HG03175 (cell line): ENCODE data around the gene APOA4.

Source experiments
- ATAC-seq: cut with Tn5 transposase; IDR thresholded peaks from one replicate; pipeline ENCODE4 v1.9.1; 2021; ENCODE audit warnings: mild to moderate bottlenecking, moderate library complexity; ENCODE audit not compliant: unreplicated experiment

APOA4 gene

DNA sequence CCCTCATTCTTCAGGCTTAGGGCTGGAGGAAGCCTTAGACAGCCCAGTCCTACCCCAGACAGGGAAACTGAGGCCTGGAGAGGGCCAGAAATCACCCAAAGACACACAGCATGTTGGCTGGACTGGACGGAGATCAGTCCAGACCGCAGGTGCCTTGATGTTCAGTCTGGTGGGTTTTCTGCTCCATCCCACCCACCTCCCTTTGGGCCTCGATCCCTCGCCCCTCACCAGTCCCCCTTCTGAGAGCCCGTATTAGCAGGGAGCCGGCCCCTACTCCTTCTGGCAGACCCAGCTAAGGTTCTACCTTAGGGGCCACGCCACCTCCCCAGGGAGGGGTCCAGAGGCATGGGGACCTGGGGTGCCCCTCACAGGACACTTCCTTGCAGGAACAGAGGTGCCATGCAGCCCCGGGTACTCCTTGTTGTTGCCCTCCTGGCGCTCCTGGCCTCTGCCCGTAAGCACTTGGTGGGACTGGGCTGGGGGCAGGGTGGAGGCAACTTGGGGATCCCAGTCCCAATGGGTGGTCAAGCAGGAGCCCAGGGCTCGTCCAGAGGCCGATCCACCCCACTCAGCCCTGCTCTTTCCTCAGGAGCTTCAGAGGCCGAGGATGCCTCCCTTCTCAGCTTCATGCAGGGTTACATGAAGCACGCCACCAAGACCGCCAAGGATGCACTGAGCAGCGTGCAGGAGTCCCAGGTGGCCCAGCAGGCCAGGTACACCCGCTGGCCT lies 7.2 kb upstream of the APOA4 start:
- no peak for ATAC-seq

DNA sequence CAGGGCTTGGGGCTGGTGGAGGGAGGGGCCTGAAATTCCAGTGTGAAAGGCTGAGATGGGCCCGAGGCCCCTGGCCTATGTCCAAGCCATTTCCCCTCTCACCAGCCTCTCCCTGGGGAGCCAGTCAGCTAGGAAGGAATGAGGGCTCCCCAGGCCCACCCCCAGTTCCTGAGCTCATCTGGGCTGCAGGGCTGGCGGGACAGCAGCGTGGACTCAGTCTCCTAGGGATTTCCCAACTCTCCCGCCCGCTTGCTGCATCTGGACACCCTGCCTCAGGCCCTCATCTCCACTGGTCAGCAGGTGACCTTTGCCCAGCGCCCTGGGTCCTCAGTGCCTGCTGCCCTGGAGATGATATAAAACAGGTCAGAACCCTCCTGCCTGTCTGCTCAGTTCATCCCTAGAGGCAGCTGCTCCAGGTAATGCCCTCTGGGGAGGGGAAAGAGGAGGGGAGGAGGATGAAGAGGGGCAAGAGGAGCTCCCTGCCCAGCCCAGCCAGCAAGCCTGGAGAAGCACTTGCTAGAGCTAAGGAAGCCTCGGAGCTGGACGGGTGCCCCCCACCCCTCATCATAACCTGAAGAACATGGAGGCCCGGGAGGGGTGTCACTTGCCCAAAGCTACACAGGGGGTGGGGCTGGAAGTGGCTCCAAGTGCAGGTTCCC lies 6.5 kb upstream of the APOA4 start, which contains the start of gene APOC3:
TSS of gene APOC3 (plus strand) at position 383 of the 659 bp plus-strand sequence. CDS start 676 bp downstream, outside the sequence.
- no peak for ATAC-seq

DNA sequence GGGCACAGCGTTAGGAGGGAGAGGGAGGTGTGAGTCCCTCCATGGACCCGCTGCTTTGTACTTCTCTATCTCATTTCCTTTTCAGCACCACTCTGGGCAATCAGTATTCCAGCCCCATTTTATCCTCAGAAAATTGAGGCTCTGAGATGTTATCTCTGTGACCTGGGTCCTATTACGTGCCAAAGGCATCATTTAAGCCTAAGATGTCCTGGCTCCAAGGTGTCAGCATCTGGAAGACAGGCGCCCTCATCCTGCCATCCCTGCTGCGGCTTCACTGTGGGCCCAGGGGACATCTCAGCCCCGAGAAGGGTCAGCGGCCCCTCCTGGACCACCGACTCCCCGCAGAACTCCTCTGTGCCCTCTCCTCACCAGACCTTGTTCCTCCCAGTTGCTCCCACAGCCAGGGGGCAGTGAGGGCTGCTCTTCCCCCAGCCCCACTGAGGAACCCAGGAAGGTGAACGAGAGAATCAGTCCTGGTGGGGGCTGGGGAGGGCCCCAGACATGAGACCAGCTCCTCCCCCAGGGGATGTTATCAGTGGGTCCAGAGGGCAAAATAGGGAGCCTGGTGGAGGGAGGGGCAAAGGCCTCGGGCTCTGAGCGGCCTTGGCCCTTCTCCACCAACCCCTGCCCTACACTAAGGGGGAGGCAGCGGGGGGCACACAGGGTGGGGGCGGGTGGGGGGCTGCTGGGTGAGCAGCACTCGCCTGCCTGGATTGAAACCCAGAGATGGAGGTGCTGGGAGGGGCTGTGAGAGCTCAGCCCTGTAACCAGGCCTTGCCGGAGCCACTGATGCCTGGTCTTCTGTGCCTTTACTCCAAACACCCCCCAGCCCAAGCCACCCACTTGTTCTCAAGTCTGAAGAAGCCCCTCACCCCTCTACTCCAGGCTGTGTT lies 5.8 kb upstream of the APOA4 start:
- no peak for ATAC-seq

DNA sequence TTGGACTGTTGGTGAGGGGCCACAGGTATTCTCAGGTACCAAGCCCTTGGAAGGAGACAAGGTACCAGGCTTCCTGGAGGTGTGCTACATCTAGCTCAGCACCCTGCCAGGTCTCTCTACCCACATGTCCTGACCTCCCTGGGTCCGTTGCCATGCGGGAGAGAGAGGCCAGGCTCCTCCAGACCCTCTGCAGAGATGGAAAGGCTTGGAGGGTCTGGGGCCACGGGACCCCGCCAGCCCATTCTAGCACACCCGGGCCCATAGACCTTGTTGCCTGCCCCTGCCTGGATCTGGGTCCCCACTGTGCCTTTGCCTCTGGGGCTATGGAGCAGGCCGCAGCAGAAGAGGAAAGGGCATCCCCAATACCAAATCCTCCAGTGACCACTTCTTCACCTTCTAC lies 4.4 kb upstream of the APOA4 start:
- no peak for ATAC-seq

DNA sequence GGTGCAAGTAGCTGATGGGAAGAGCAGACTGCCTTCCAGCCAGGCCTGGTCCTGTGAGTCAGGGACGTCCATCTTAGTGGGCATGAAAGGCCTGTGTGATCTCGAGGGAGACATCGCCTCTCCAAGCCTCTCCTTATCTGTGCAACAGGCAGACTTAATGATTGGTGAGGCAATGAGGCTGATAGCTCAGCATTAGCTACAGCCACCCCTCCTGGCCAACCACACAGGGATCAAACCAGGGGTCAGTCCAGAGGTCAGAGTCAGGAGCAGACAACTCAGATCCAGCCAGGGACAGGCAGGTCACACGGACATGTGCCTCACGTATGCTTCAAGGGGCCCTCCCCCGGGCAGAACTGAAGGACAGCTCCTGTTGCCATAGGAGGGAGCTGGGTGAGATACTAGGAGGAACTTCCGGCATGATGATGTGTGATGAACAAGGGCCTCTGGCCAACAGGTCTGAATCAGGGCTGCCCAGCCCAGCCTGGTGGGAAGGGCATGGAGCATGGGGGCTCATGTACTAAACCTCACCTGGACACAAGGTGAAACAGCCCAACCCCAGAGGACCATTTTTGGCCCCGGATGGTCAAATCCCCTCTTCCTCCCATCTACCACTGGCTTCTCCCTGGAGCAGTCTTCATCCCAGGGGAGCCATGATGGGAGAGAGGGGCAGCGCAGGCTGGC lies 3.8 kb upstream of the APOA4 start:
- no peak for ATAC-seq

DNA sequence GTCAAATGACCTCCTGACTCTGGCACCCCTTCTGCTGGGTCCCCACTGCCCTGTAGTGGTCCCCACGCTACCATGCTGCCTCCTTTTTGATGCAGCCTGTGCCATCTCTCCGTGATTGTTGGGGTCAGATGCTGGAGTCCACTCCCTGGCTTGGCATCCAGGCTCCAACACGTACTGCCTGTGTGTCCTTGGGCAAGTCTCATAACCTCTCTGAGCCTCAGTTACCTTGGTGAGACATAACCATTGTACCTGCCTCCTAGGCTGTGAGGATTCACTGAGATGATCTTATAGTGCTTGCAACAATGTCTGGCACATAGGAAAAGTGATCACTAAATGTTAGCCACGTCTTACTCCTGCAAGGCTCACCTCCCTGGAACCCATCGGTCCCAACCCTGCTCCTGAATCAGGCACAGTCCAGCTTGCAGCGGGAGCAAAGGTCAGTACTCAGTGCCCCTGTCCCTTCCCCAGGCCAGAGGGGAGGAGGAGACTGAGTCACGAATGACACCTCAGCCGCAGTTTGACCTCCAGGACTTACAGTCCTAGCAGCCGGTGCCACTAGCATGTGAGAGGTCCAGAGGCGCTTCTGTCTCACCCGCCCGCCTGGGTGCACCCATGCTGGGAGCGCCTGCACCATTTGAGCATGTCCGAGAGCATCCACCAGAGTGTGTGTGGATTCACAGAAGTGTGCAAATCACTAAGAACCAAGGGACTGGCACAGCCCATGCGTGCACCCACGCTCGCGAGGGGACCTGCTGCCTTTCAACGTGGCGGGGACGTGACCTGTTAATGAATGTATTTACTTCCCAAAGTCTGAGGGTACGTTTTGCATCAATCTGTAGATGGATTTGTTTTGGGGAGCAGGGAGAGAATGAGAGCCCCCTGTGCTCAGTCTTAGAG lies 3.0 kb upstream of the APOA4 start:
- ATAC-seq = no peak

DNA sequence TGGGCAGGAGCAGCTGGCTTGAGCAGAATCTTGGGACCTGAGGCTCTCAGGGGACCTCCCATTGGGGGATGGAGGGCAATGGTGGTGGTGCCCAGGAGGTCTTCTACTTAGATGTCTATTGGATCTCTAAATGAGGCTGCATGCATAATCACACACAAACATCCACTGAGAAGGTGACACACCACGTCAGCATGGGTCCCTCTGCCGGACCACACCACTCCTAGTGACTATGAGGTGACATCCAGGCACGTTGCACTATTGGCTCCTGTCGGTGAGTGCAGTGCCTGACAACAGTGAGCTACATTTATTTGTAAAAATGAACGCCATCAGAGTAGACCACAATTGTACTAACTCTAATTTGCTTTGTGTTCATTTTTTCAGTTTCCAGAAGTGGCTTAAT lies 2.3 kb upstream of the APOA4 start:
- ATAC-seq = no peak

DNA sequence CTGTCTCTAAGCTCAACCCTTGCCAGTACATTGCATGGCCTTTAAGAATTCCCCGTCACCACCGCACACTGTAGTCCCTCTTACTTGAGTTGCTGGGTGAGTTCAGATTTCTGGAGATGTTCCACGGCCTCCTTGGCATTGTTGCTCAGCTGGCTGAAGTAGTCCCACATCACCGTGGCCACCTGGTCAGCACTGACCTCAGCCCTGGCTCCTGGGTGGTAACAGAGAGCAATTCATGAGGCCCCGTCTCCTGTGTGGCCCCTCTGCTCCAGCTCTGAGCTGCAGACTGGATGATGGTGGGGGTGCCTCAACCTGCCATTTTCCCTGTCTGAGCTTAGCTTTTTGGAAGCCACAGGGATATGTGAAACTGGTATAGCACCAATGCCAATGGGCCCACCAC lies 529 bp downstream of the APOA4 start:
- no peak for ATAC-seq

DNA sequence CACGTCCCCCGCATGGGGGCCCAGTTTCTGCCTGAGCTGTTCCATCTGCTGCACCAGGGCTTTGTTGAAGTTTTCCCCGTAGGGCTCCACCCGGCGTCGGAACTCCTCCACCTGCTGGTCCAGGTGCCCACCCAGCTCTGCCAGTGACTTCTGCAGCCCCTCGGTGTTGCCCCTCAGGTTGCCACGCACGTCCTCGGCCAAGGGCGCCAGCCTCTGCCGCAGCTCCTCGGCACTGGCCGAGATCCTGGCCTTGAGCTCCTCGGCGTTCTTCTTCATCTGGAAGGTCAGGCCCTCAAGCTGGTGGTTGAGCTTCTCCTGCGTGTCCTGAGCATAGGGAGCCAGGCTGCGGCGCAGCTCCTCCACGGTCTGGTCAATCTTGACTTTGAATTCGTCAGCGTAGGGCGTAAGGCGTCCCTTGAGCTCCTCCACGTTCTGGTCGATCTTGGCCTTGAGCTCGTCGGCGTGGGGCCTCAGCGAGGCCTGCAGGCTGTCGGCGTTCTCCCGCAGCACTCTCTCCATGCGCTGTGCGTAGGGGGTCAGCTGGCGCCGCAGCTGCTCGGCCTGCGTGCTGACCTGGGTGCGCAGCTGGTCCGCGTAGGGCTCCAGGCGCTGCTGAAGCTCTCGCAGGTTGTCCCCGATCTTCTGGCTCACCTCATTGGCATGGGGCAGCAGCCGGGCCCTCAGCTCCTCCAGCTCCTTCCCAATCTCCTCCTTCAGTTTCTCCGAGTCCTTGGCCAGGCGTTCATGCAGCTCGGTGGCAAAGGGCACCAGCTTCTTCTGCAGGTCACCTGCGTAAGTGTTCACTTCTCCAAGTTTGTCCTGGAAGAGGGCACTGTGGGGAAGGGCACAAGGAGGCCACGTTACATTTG lies 1.8 kb downstream of the APOA4 start:
- no peak for ATAC-seq

DNA sequence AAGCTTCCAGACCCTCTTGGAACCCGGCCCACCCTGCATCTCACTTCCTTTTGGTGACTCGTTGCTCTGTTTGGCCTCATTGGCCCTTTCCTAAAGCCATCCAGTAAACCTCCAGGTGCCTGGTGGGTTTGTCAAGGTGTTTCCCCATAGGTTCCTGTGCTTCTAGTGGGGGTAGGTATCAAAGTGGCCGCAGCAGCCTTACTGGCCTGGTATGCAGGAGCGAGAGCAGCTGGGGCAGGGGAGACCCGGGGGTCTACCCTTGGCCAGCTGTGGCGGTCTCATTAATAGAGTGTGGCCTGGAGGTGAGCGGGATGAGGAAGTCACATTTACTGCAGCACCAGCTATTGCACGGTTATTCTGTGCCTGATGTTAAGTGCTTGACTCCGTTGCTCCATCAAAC lies 4.1 kb downstream of the APOA4 start:
- ATAC-seq = no peak

DNA sequence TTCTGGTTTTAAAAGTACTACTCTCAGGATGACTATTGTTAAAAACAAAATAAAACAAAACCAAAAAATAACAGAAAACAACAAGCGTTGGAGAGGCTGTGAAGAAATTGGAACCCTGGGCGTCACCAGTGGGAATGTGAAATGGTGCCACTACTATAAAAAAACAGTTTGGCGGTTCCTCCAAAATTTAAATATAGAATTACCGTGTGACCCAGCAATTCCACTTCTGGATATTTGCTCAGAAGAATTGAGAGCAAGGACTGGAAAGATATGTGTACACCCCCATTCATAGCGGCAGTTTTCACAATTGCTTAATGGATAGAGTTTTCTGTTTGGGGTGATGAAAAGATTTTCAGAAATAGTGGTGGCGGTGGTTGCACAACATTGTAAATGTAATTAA lies 8.6 kb downstream of the APOA4 start:
- no peak for ATAC-seq

DNA sequence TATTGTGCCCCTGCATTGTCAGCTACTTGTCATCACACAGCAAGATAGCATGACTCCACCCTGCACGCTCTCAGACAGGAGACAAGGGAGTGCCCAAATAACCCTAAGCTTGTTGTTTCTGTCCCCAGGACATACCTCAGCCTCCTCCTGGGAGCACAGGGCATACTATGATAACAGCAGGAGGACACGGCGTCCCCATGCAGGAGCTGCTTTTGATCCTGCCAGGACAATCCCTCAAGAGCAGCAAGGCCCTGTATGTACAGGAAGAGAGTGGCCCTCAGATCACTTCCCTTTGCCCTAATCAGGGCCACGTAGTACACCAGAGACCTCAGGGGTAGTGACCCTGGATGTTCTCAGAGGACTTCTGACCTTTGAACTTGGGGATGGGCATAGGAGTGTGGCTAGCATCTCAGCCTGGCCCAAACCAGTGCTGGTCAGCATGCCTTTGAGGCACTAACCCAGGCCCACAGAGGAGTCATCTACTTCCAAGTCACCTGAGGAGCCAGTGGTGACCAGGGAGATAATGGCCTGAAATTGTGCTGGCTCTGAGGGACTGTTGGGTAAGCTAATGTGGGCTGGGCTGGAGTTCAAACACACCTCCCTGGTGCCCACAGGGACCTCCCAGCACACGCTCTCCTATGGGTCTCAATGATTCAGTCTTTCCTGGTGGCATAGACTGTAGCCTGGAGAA lies 9.2 kb downstream of the APOA4 start:
- no peak for ATAC-seq

DNA sequence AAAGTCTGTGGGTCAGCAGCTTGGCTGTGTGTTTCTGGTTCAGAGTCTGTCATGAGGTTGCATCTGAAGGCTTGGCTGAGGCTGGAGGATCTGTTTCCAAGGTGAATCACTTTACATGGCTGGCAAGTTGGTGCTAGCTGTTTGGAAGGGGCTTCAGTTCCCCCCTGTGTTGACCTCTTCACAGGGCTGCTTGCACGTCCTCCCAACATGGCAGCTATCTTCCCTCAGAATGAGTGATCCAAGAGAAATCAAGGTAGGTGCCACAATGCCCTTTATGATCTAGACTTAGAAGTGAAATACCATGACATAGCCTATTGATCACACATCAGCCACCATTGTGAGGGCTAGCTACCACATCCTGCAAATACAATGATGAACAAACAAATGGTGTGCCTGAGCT lies 9.9 kb downstream of the APOA4 start:
- no peak for ATAC-seq

DNA sequence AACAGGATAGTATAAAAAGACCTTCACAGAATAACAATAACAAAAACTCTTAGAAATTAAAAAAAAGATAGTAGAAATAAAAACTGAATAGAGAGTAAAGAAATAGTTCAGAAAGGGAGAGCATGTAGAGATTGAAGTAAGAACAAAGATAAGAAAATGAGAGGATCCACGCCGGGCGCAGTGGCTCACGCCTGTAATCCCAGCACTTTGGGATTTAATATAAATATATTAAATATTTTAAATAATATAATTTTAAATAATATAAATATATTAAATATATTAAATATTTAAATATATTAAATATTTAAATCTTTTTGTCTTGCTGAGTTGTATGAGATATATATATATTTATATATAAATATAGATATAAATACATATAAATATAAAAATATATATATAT lies 11.0 kb downstream of the APOA4 start:
- ATAC-seq = no peak

DNA sequence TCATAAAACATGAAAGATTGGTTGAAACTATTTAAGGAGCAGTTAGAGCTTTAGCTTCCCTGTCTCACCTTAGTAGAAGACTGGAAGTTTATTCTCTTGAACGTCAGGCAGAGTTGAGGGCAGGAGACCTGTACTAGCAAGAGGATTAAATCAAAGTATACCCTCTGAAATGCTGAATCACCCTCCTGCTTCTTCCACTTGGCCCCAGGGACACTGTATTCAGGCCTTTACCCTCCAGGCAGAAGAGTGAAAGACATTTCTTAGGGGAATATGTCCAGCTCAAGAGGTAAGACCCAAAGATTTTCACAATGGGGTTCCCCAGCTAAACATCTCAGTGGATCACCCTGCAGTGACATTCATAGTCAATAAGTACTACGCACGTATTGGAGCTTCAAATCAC lies 11.9 kb downstream of the APOA4 start:
- ATAC-seq = no peak

DNA sequence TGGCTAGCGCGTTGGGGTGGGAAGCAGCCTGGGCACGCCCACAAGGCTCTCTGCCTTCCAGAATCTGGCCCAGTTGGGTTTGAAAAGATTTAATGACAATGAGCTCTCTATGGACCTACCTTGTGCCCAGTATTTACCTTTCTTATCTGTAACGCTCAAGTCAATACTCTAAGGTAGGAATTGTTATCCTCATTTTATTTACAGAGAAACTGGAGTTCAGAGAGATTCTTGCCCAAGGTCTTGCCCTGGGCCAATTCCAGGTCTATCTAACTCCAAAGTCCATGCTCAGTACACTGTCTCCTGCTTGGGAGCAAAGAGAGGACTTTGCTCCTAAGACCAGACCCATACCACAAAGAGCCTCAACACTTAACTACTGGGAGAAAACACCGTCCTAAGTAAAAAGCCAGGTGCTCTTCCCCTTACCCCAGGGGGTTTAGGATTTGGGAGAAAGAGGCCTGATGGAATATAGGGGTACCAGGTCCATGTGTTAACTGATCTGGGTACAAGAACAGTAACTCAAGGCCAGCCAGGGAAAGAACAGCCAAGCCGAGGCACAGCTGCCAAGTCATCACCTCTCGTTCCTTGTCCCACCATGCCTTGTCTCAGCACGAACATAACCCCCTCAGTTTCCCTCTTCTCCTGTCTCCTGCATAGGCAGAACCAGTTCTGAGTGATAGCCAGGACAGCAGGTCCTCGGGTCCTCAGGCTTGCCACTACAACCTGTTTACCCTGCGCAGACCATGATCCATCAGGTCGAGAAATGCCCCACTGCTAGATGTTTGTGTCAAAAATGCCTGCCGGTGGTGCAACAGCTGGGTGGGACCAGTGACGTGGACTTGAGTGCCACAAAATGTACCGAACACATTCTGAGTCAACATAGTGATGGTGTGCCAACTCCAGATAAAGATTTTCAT lies 14.6 kb downstream of the APOA4 start:
- ATAC-seq = no peak

DNA sequence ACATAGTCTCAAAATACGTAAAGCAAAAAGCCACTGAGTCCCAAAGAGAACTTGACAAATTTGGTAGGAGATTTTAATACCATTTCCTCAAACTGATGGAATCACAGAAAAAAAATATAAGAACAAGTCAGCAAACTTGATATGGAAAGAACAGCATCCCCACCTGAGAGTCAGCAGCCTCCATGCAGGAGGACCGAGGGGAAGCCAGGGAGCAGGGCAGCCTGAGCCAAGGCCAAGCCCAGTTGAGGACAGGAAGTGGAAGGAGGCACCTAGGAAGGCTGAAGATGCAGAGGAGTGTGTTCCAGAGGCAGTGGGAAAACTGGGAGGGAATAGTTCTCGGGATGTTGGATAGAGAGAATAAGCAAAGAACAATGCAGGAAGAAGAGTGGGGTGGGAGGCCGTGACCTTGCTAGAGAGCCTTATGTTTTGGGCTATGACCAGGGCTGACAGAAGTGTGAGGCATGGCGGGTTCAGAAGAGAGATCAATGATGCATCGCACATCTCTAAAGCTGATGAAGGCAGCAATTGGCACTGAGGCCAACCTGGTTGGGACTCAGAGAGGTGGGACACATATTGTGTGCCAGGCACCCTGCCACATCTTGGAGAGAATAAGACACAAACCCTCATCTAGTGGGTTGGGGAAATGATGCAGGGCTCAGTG lies 15.4 kb downstream of the APOA4 start:
- ATAC-seq = no peak
